PFSK-1 (cell line): Measurements from ENCODE around the gene CACNA1D.

ENCODE experiments used
- FOXP2 ChIP-seq: optimal IDR thresholded peaks from 2 replicates; pipeline ENCODE3; 2011; ENCODE audit warnings: borderline replicate concordance, control low read depth, inconsistent platforms; ENCODE audit not compliant: insufficient read depth; ENCODE audit errors: extremely low read length, extremely low read depth
- POLR2AphosphoS5 ChIP-seq: IDR thresholded peaks from 2 replicates; pipeline ENCODE4 v1.6.1; 2012; ENCODE audit warnings: low read depth, mild to moderate bottlenecking, control low read depth, low read length, moderate library complexity
- REST ChIP-seq, 2 experiments: IDR thresholded peaks; 2 replicates each; pipeline versions ENCODE4 v1.6.1 to v1.8.0; 2011 to 2012; ENCODE audit warnings: low read depth in 2 of 2, low read length in 2 of 2, control low read depth in 1 of 2, inconsistent platforms in 1 of 2, mild to moderate bottlenecking in 1 of 2, moderate library complexity in 1 of 2; ENCODE audit not compliant: insufficient read depth in 1 of 2
- SIN3A ChIP-seq: IDR thresholded peaks from 2 replicates; pipeline ENCODE4 v1.6.1; 2012; ENCODE audit warnings: mild to moderate bottlenecking, low read length, moderate library complexity, borderline replicate concordance; ENCODE audit not compliant: insufficient read depth
- TAF1 ChIP-seq: IDR thresholded peaks from 2 replicates; pipeline ENCODE4 v1.6.1; 2012; ENCODE audit warnings: low read length, control low read depth, borderline replicate concordance; ENCODE audit not compliant: insufficient read depth

The CACNA1D gene

GRCh38 chr3:53583161-53583690, 88.8 kb downstream of the CACNA1D start:
- TF ChIP-seq TAF1: no peak
- no peak for TF ChIP-seq SIN3A
- no peak for TF ChIP-seq POLR2AphosphoS5
- TF ChIP-seq FOXP2: no peak
- no peak for TF ChIP-seq REST (IDR thresholded peaks at IDR 0.05; ENCODE audit: insufficient read depth in 1 of 2, low read depth in 2 of 2, low read length in 2 of 2)

GRCh38 chr3:53585049-53585448, 90.6 kb downstream of the CACNA1D start:
- TF ChIP-seq FOXP2 (no peak), REST (IDR thresholded peaks at IDR 0.05; ENCODE audit: insufficient read depth in 1 of 2, low read depth in 2 of 2, low read length in 2 of 2) (no peak), TAF1 (no peak), SIN3A (no peak), POLR2AphosphoS5 (no peak)

GRCh38 chr3:53585627-53586026, 91.2 kb downstream of the CACNA1D start:
- TF ChIP-seq SIN3A: no peak
- TF ChIP-seq TAF1: no peak
- no peak for TF ChIP-seq REST (IDR thresholded peaks at IDR 0.05; ENCODE audit: insufficient read depth in 1 of 2, low read depth in 2 of 2, low read length in 2 of 2)
- TF ChIP-seq POLR2AphosphoS5: no peak
- no peak for TF ChIP-seq FOXP2

- TF ChIP-seq SIN3A (no peak), REST (IDR thresholded peaks at IDR 0.05; ENCODE audit: insufficient read depth in 1 of 2, low read depth in 2 of 2, low read length in 2 of 2) (no peak), FOXP2 (no peak), POLR2AphosphoS5 (no peak), TAF1 (no peak)
Observed at GRCh38 chr3:53588122-53588521, 93.7 kb downstream of the CACNA1D start.

- TF ChIP-seq SIN3A (no peak), REST (IDR thresholded peaks at IDR 0.05; ENCODE audit: insufficient read depth in 1 of 2, low read depth in 2 of 2, low read length in 2 of 2) (no peak), FOXP2 (no peak)
Observed at GRCh38 chr3:53589201-53589600, 94.8 kb downstream of the CACNA1D start.
